Measurements from ENCODE around the gene CAMK2B. TPM values are rescaled to one million over a fixed set of nuclear protein-coding genes. Genes with fewer than 3 reads are reported as not detected.

Gene CAMK2B
- polyA plus RNA-seq, 3 donors = 0.13 TPM; not detected in 2

DNA sequence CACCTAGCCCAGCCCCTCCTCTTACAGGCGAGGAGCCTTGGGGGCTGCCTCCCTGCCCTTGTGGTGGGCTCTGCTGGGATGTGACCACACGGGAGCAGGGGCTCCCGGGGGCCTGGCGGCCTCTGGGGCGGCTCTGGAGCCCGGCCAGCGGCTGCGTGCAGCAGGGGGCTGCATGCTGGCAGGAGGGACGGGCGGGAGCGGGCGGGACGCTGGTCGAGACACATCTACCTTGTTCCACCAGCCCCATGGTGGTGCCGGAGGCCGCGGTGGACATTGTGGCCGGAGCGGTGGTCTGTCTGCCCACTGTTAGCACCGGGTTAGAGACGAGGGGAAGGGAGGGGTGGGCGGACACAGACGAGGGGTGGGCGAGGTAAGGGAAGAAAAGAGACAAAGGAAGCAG lies 86.0 kb downstream of the CAMK2B start:
- no peak overlapping the region for H3K4me2 ChIP-seq (replicated peaks; ENCODE audit: extremely low read depth, low read length, poor library complexity, severe bottlenecking)
- H3K27ac ChIP-seq (ENCODE audit: low read depth in 1 of 2, low read length in 2 of 2) = no peak overlapping the region
- H3K4me3 Mint-ChIP-seq = no peak overlapping the region
- no peak for DNase-seq
- peaks cover 0 to 3% (median 3%) of the 10 kb centered on the region in 3 donors for H3K27me3 Mint-ChIP-seq (ENCODE audit: low read depth in 3 of 3)
- no peaks in the 10 kb centered on the region for H3K9me3 ChIP-seq (replicated peaks in 1 of 2; ENCODE audit: control insufficient read depth in 1 of 2, insufficient read depth in 1 of 2, low read length in 2 of 2)
- no peak overlapping the region for H3K9ac ChIP-seq (ENCODE audit: insufficient read depth, low read length, poor library complexity, severe bottlenecking)
- TF ChIP-seq, protein P1, sequence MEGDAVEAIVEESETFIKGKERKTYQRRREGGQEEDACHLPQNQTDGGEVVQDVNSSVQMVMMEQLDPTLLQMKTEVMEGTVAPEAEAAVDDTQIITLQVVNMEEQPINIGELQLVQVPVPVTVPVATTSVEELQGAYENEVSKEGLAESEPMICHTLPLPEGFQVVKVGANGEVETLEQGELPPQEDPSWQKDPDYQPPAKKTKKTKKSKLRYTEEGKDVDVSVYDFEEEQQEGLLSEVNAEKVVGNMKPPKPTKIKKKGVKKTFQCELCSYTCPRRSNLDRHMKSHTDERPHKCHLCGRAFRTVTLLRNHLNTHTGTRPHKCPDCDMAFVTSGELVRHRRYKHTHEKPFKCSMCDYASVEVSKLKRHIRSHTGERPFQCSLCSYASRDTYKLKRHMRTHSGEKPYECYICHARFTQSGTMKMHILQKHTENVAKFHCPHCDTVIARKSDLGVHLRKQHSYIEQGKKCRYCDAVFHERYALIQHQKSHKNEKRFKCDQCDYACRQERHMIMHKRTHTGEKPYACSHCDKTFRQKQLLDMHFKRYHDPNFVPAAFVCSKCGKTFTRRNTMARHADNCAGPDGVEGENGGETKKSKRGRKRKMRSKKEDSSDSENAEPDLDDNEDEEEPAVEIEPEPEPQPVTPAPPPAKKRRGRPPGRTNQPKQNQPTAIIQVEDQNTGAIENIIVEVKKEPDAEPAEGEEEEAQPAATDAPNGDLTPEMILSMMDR (IDR thresholded peaks at IDR 0.05) = no peak
- no peak overlapping the region for H3K4me3 ChIP-seq (replicated peaks in 1 of 3; ENCODE audit: low read depth in 2 of 3, low read length in 3 of 3)
- no peaks in the 10 kb centered on the region for H3K27me3 ChIP-seq (ENCODE audit: control insufficient read depth in 2 of 2, insufficient read depth in 2 of 2, low read length in 2 of 2)
- intact Hi-C loops (cut with micrococcal nuclease) = loop anchor here in 1 of 2 donors (5.0 kb wide), 1 partner anchor 238 kb away; no protein-coding TSS in a partner anchor
- H3K36me3 ChIP-seq (replicated peaks in 1 of 2; ENCODE audit: control insufficient read depth in 1 of 2, insufficient read depth in 2 of 2, low read length in 2 of 2) = no peaks in the 10 kb centered on the region
- peaks cover 0 to 3% of the 10 kb centered on the region in 2 donors for H3K4me1 ChIP-seq (ENCODE audit: control insufficient read depth in 1 of 2, insufficient read depth in 2 of 2, low read length in 2 of 2)
- no peaks in the 10 kb centered on the region for H3K9me3 Mint-ChIP-seq
- H3K79me2 ChIP-seq (ENCODE audit: insufficient read depth, low read length) = no peaks in the 10 kb centered on the region
- H3K36me3 Mint-ChIP-seq = no peaks in the 10 kb centered on the region
- no peak overlapping the region for H2AFZ ChIP-seq (ENCODE audit: insufficient read depth, low read depth, low read length, poor library complexity, severe bottlenecking)
- H4K20me1 ChIP-seq (ENCODE audit: insufficient read depth, low read length) = no peaks in the 10 kb centered on the region
- H3K27ac Mint-ChIP-seq = peak overlapping the region in 1 of 7 donors; percentile 50
- peaks cover 5% of the 10 kb centered on the region for H3K4me1 Mint-ChIP-seq
- WGBS (ENCODE audit: insufficient coverage) = 92% methylated on average over 22 of the region's 24 CpGs

DNA sequence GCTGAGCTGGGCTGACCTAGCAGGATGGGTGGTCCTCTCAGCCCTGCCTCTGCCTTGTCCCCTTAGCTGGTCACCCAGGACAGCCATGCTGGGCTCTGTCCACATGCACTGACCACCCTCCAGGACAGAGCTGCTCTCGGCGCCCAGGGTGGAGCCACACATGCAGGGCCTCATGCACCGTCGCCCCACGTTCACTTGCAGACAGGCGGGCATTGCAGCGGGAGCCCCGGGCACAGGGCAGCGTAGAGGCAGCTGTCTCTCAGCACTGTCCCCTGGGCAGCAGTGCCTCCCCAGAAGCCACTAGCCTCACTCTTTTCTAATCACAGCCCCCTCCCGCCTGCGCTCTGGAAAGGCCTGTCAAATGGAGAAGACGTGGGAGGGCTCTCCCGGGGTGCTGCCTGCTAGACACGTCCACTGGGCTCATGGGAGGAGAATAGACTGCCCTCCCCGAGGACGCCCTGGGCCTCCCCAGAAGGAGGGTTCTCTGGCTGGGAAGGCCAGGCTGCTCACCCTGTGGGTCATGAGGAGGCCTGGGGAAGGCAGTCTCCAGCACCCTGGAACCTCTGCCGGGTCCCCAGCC lies 87.2 kb downstream of the CAMK2B start:
- H3K4me1 Mint-ChIP-seq = peaks cover 5% of the 10 kb centered on the region
- TF ChIP-seq, protein P1 (IDR thresholded peaks at IDR 0.05) = no peak
- H3K9ac ChIP-seq (ENCODE audit: insufficient read depth, low read length, poor library complexity, severe bottlenecking) = no peak overlapping the region
- H3K27me3 ChIP-seq (ENCODE audit: control insufficient read depth in 2 of 2, insufficient read depth in 2 of 2, low read length in 2 of 2) = no peaks in the 10 kb centered on the region
- no peaks in the 10 kb centered on the region for H3K36me3 ChIP-seq (replicated peaks in 1 of 2; ENCODE audit: control insufficient read depth in 1 of 2, insufficient read depth in 2 of 2, low read length in 2 of 2)
- no peaks in the 10 kb centered on the region for H3K9me3 ChIP-seq (replicated peaks in 1 of 2; ENCODE audit: control insufficient read depth in 1 of 2, insufficient read depth in 1 of 2, low read length in 2 of 2)
- H3K79me2 ChIP-seq (ENCODE audit: insufficient read depth, low read length) = no peaks in the 10 kb centered on the region
- no peaks in the 10 kb centered on the region for H3K9me3 Mint-ChIP-seq
- no peak overlapping the region for H3K27ac Mint-ChIP-seq
- 95% methylated on average over 15 of the region's 17 CpGs for WGBS (ENCODE audit: insufficient coverage)
- H3K4me1 ChIP-seq (ENCODE audit: control insufficient read depth in 1 of 2, insufficient read depth in 2 of 2, low read length in 2 of 2) = peaks cover 0 to 3% of the 10 kb centered on the region in 2 donors
- H4K20me1 ChIP-seq (ENCODE audit: insufficient read depth, low read length) = no peaks in the 10 kb centered on the region
- peaks cover 0 to 3% (median 3%) of the 10 kb centered on the region in 3 donors for H3K27me3 Mint-ChIP-seq (ENCODE audit: low read depth in 3 of 3)
- H3K4me3 Mint-ChIP-seq = no peak overlapping the region
- no peak overlapping the region for H3K4me3 ChIP-seq (replicated peaks in 1 of 3; ENCODE audit: low read depth in 2 of 3, low read length in 3 of 3)
- DNase-seq = no peak
- intact Hi-C loops (cut with micrococcal nuclease) = loop anchor here in 1 of 2 donors (5.0 kb wide), 1 partner anchor 239 kb away; no protein-coding TSS in a partner anchor
- H3K27ac ChIP-seq (ENCODE audit: low read depth in 1 of 2, low read length in 2 of 2) = no peak overlapping the region
- no peak overlapping the region for H2AFZ ChIP-seq (ENCODE audit: insufficient read depth, low read depth, low read length, poor library complexity, severe bottlenecking)
- no peaks in the 10 kb centered on the region for H3K36me3 Mint-ChIP-seq
- no peak overlapping the region for H3K4me2 ChIP-seq (replicated peaks; ENCODE audit: extremely low read depth, low read length, poor library complexity, severe bottlenecking)

Measured in CD14-positive monocyte (primary cell).